HepG2 (cell line): ENCODE results near the gene LCORL. TPM values are rescaled to one million over a fixed set of nuclear protein-coding genes. Genes with fewer than 3 reads are reported as not detected.

ENCODE experiments used
- ATAC-seq: fragments of 200-7000 bp; cut with Tn5 transposase; 3 replicates; pipeline ENCODE4 v1.9.1; 2020; ENCODE audit warnings: mild to moderate bottlenecking, moderate library complexity
- BruUV-seq: library from RNA; stranded (reverse); fragments of 400-500 nt; replicated peaks from 2 replicates; lab custom pipeline; 2021; lab: Mats Ljungman, UMichigan
- CTCF ChIA-PET: fragments of 300-600 bp; formaldehyde crosslinking; extraction: SDS; loops from one replicate; lab custom pipeline; 2021; ENCODE audit warnings: low total read pairs, inconsistent platforms, low intra/inter-chr PET ratio; lab: Yijun Ruan, JAX
- POLR2A ChIA-PET: fragments of 350-600 bp; sonication (Branson Sonifier 250); formaldehyde crosslinking; loops from one replicate; lab custom pipeline; 2020; ENCODE audit warnings: antibody characterized with exemption, inconsistent platforms; lab: Yijun Ruan, JAX
- DNase-seq: peaks from one replicate; pipeline ENCODE4 v3.0.0-alpha.2; 2015; ENCODE audit warnings: low spot score
- FAIRE-seq: peaks from 3 replicates; lab custom pipeline; 2011; peaks lifted over from hg19 to GRCh38; lab: Jason Lieb, UNC
- H2AFZ ChIP-seq: one replicate; pipeline ENCODE4 v1.6.1; 2011; ENCODE audit warnings: low read length, inconsistent platforms
- H3K27ac ChIP-seq: fragments of 300-600 bp; 3 replicates; pipeline ENCODE4 v1.8.0; 2011; ENCODE audit warnings: mixed run types, mild to moderate bottlenecking, mixed read lengths, low read length, inconsistent platforms; ENCODE audit not compliant: insufficient read depth; ENCODE audit errors: extremely low read length
- H3K27me3 ChIP-seq, 2 experiments: fragments of 200-600 bp in 1 of 2; 2 replicates in 1 of 2; 3 replicates in 1 of 2; pipeline versions ENCODE4 v1.6.0 to v1.8.0; 2011; ENCODE audit warnings: low read length in 2 of 2, mild to moderate bottlenecking in 2 of 2, moderate library complexity in 2 of 2, inconsistent platforms in 1 of 2; ENCODE audit not compliant: insufficient read depth in 2 of 2, control insufficient read depth in 1 of 2
- H3K36me3 ChIP-seq, 2 experiments: fragments of 200-600 bp in 1 of 2; replicated peaks in 1 of 2; 2 replicates in 1 of 2; 3 replicates in 1 of 2; pipeline versions ENCODE4 v1.5.1 to v1.8.0; 2011; ENCODE audit warnings: low read length in 2 of 2, inconsistent platforms in 1 of 2; ENCODE audit not compliant: insufficient read depth in 2 of 2, control insufficient read depth in 1 of 2
- H3K4me1 ChIP-seq: 2 replicates; pipeline ENCODE4 v1.5.1; 2012; ENCODE audit warnings: low read length, inconsistent platforms; ENCODE audit not compliant: insufficient read depth
- H3K4me2 ChIP-seq: 2 replicates; pipeline ENCODE4 v1.6.0; 2011; ENCODE audit warnings: low read depth, low read length, inconsistent platforms
- H3K4me3 ChIP-seq, 3 experiments: fragments of 200-600 bp in 1 of 3; sonication (generic), shearing (Covaris generic) in 1 of 3; replicated peaks in 1 of 3; 2 replicates each; pipeline ENCODE4 v1.5.1; 2011 to 2016; ENCODE audit warnings: low read length in 3 of 3, inconsistent platforms in 2 of 3, low read depth in 2 of 3, mild to moderate bottlenecking in 2 of 3, control low read depth in 1 of 3, mixed read lengths in 1 of 3; ENCODE audit not compliant: insufficient read depth in 1 of 3
- H3K79me2 ChIP-seq: one replicate; pipeline ENCODE4 v1.6.1; 2011; ENCODE audit warnings: low read length, inconsistent platforms; ENCODE audit not compliant: insufficient read depth
- H3K9ac ChIP-seq: 2 replicates; pipeline ENCODE4 v1.6.0; 2011; ENCODE audit warnings: mild to moderate bottlenecking, low read depth, low read length, inconsistent platforms; ENCODE audit not compliant: insufficient read depth
- H3K9me3 ChIP-seq: 2 replicates; pipeline ENCODE4 v1.5.1; 2012; ENCODE audit warnings: mild to moderate bottlenecking, low read length
- H4K20me1 ChIP-seq: 2 replicates; pipeline ENCODE4 v1.6.0; 2011; ENCODE audit warnings: inconsistent platforms, mild to moderate bottlenecking, low read length, moderate library complexity; ENCODE audit not compliant: insufficient read depth
- ASH2L ChIP-seq: fragments of 300-600, 200-600 bp; sonication (generic); IDR thresholded peaks from 2 replicates; pipeline ENCODE4 v1.7.0; 2017; ENCODE audit warnings: low read depth, mild to moderate bottlenecking, moderate library complexity, mixed read lengths, low read length; ENCODE audit not compliant: insufficient read length
- ATF3 ChIP-seq: sonication (generic); formaldehyde crosslinking; IDR thresholded peaks from 2 replicates; pipeline ENCODE4 v1.4.0; 2020; ENCODE audit warnings: missing genetic modification reagents
- HOXA9 ChIP-seq: sonication (generic); formaldehyde crosslinking; IDR thresholded peaks from 2 replicates; pipeline ENCODE4 v1.8.1; 2022; ENCODE audit warnings: missing genetic modification reagents, mild to moderate bottlenecking, moderate library complexity, borderline replicate concordance
- PHF21A ChIP-seq: sonication (generic); formaldehyde crosslinking; IDR thresholded peaks from 2 replicates; pipeline ENCODE4 v1.5.0; 2020; ENCODE audit warnings: mild to moderate bottlenecking, missing genetic modification reagents
- SMARCC2 ChIP-seq: fragments of 450-650 bp; IDR thresholded peaks from 2 replicates; pipeline ENCODE4 v1.6.1; 2017; ENCODE audit warnings: antibody characterized with exemption, mild to moderate bottlenecking
- SSRP1 ChIP-seq: IDR thresholded peaks from 2 replicates; pipeline ENCODE4 v1.6.1; 2016; ENCODE audit warnings: control low read depth
- ZFP82 ChIP-seq: sonication (generic); formaldehyde crosslinking; IDR thresholded peaks from 2 replicates; pipeline ENCODE4 v1.5.1; 2020; ENCODE audit warnings: mild to moderate bottlenecking, missing genetic modification reagents, borderline replicate concordance
- ZNF431 ChIP-seq: sonication (generic); formaldehyde crosslinking; IDR thresholded peaks from 2 replicates; pipeline ENCODE4 v1.9.0; 2022; ENCODE audit warnings: missing genetic modification reagents, low read depth, mild to moderate bottlenecking, borderline replicate concordance
- ZNF775 ChIP-seq: sonication (generic); formaldehyde crosslinking; IDR thresholded peaks from 2 replicates; pipeline ENCODE4 v1.4.0; 2020; ENCODE audit warnings: missing genetic modification reagents, mild to moderate bottlenecking, moderate library complexity, borderline replicate concordance
- ZNF782 ChIP-seq: sonication (generic); formaldehyde crosslinking; IDR thresholded peaks from 2 replicates; pipeline ENCODE4 v1.4.0; 2020; ENCODE audit warnings: missing genetic modification reagents, mild to moderate bottlenecking, borderline replicate concordance
- WGBS: methylation state at CpG from one replicate; pipeline ENCODE4 v1.1.6; 2017; ENCODE audit warnings: low lambda C conversion rate; 5-methylcytosine and 5-hydroxymethylcytosine counted together
- in situ Hi-C: cut with HindIII; loops from 2 replicates; pipeline ENCODE4 v1.10.0; 2017; ENCODE audit warnings: low pct_unique_long_range_greater_than_20kb; ENCODE audit not compliant: extremely low pct_ligation_motif_present
- intact Hi-C: fragments of 100-400 bp; cut with micrococcal nuclease; formaldehyde crosslinking; loops from one replicate; pipeline ENCODE4 v1.10.0; 2022; ENCODE audit not compliant: unreplicated experiment
- polyA plus RNA-seq, 8 experiments: library from polyadenylated mRNA; depleted of rRNA in 3 of 8; stranded (reverse) in 7 of 8; unstranded in 1 of 8; fragments of >200 nt; fragmentation: Illumina TruSeq in 4 of 8; extraction: Trizol in 4 of 8; gene quantifications; 2 replicates each; pipeline versions ENCODE4 v1.2.1 to v1.2.3, GENCODE V29; 2011 to 2016; ENCODE audit warnings: low read depth in 4 of 8, missing spikeins in 1 of 8, mixed read lengths in 1 of 8; ENCODE audit not compliant: insufficient read depth in 1 of 8
- total RNA-seq, 5 experiments: library from RNA; depleted of rRNA; stranded (reverse); fragments of >200 nt; fragmentation: Illumina TruSeq; extraction: Trizol; gene quantifications; 2 replicates each; pipeline ENCODE4 v1.2.3, GENCODE V29; 2016; ENCODE audit warnings: low read depth in 1 of 5

Gene LCORL
- total and polyA plus RNA-seq, 2 of the 13 experiments (the other 11 are each of a cell fraction or from before 2014, with no cell fraction given) = 5.3 to 14.5 TPM

GRCh38 chr4:17869327-17869726, 152.2 kb downstream of the LCORL start:
- WGBS = 85% methylated on average over 2 of the region's 2 CpGs
- Histone ChIP-seq H2AFZ (no peak overlapping the region), H4K20me1 (no peaks in the 10 kb centered on the region), H3K27me3 (no peaks in the 10 kb centered on the region), H3K27ac (no peak overlapping the region), H3K9ac (no peak overlapping the region), H3K9me3 (no peaks in the 10 kb centered on the region), H3K79me2 (no peaks in the 10 kb centered on the region), H3K4me1 (peaks cover 7% of the 10 kb centered on the region), H3K4me2 (no peak overlapping the region), H3K4me3 (no peak overlapping the region), H3K36me3 (no peaks in the 10 kb centered on the region)
- intact Hi-C loops = no loop called here
- DNase-seq = no peak
- ChIA-PET CTCF (no interaction called here), POLR2A (no interaction called here)
- no TSS peak for BruUV-seq
- no peak for ATAC-seq
- in situ Hi-C loops = no loop called here
- FAIRE-seq = no peak
- TF ChIP-seq SSRP1 (CRISPR knock-in tag) (no peak), ZNF431 (CRISPR knock-in tag) (no peak), ZNF782 (CRISPR knock-in tag) (no peak), ATF3 (no peak), ASH2L (no peak), SMARCC2 (no peak), ZFP82 (CRISPR knock-in tag) (no peak), ZNF775 (CRISPR knock-in tag) (no peak), HOXA9 (CRISPR knock-in tag) (no peak), PHF21A (CRISPR knock-in tag) (no peak)
